A673 (cell line): ENCODE results near the gene ZAR1L. TPM values are rescaled to one million over a fixed set of nuclear protein-coding genes. Genes with fewer than 3 reads are reported as not detected.

ENCODE experiments used
- BruUV-seq: library from RNA; stranded (reverse); fragments of 400-500 nt; replicated peaks from 2 replicates; lab custom pipeline; 2021; lab: Mats Ljungman, UMichigan
- CTCF ChIA-PET: fragments of 300-600 bp; sonication (Branson Sonifier 250); formaldehyde crosslinking; loops from one replicate; lab custom pipeline; 2022; ENCODE audit warnings: antibody characterized with exemption; lab: Charles Lee
- POLR2A ChIA-PET: fragments of 300-600 bp; sonication (Branson Sonifier 250); formaldehyde crosslinking; loops from one replicate; lab custom pipeline; 2022; ENCODE audit warnings: antibody characterized with exemption; ENCODE audit not compliant: low non-redundant PET; lab: Charles Lee
- DNase-seq: peaks from one replicate; pipeline ENCODE4 v3.0.0-alpha.2; 2015; ENCODE audit warnings: low spot score
- H3K27ac ChIP-seq: fragments of 200-600 bp; sonication (generic); 2 replicates; pipeline ENCODE4 v1.5.1; 2016; ENCODE audit warnings: mixed run types, low read depth, mild to moderate bottlenecking, mixed read lengths, antibody characterized with exemption, low read length; ENCODE audit not compliant: poor library complexity, severe bottlenecking
- H3K27me3 ChIP-seq: fragments of 200-600 bp; sonication (generic); replicated peaks from 2 replicates; pipeline ENCODE4 v1.6.1; 2017; ENCODE audit warnings: mixed run types, low read depth, mild to moderate bottlenecking, mixed read lengths, antibody characterized with exemption, low read length; ENCODE audit not compliant: insufficient read depth, poor library complexity
- H3K36me3 ChIP-seq: fragments of 200-600 bp; sonication (generic); 2 replicates; pipeline ENCODE4 v1.6.1; 2016; ENCODE audit warnings: mixed run types, mild to moderate bottlenecking, mixed read lengths, antibody characterized with exemption, low read length; ENCODE audit not compliant: insufficient read depth, poor library complexity, severe bottlenecking
- H3K4me1 ChIP-seq: fragments of 200-600 bp; sonication (generic); 2 replicates; pipeline ENCODE4 v1.6.1; 2017; ENCODE audit warnings: mixed run types, mild to moderate bottlenecking, mixed read lengths, antibody characterized with exemption, low read length; ENCODE audit not compliant: insufficient read depth, poor library complexity, severe bottlenecking
- H3K4me3 ChIP-seq: fragments of 200-600 bp; sonication (generic); 2 replicates; pipeline ENCODE4 v1.5.1; 2016; ENCODE audit warnings: low read depth, mixed run types, mild to moderate bottlenecking, mixed read lengths, low read length; ENCODE audit not compliant: poor library complexity, severe bottlenecking
- H3K9me3 ChIP-seq: fragments of 200-600 bp; sonication (generic); 2 replicates; pipeline ENCODE4 v1.6.1; 2016; ENCODE audit warnings: mixed run types, low read depth, mild to moderate bottlenecking, mixed read lengths, antibody characterized with exemption, low read length; ENCODE audit not compliant: poor library complexity, severe bottlenecking
- CTCF ChIP-seq: fragments of 300-800, 200-600 bp; sonication (generic); conservative IDR thresholded peaks from 2 replicates; pipeline ENCODE4 v1.5.1; 2017; ENCODE audit warnings: low read depth, mild to moderate bottlenecking, antibody characterized with exemption, low read length, moderate library complexity, mixed read lengths
- EZH2 ChIP-seq: fragments of 200-600 bp; sonication (generic); IDR thresholded peaks from 2 replicates; pipeline ENCODE4 v1.6.1; 2017; ENCODE audit warnings: borderline replicate concordance, low read depth, mild to moderate bottlenecking, mixed read lengths, antibody characterized with exemption, low read length; ENCODE audit not compliant: poor library complexity, severe bottlenecking
- intact Hi-C: fragments of 100-400 bp; cut with micrococcal nuclease; formaldehyde crosslinking; loops from one replicate; pipeline ENCODE4 v1.10.0; 2022; ENCODE audit not compliant: unreplicated experiment
- total RNA-seq: library from RNA; stranded (reverse); gene quantifications from 2 replicates; pipeline ENCODE4 v1.2.3, GENCODE V29; 2021

The ZAR1L gene
- total RNA-seq, 1 experiment from 2014 or later = not detected

- peaks cover 8% of the 10 kb centered on the region for H3K9me3 ChIP-seq
- H3K27ac ChIP-seq = no peak overlapping the region
- H3K4me1 ChIP-seq = no peaks in the 10 kb centered on the region
- H3K4me3 ChIP-seq = no peak overlapping the region
- TF ChIP-seq EZH2 (no peak), CTCF (no peak)
- ChIA-PET POLR2A (no interaction called here), CTCF (interaction anchor here (0.6 kb wide), 1 partner anchor 425 kb away, joined by 3 read pairs; no protein-coding TSS in a partner anchor)
- intact Hi-C loops = no loop called here
- BruUV-seq = no TSS peak
- peaks cover 64% of the 10 kb centered on the region for H3K36me3 ChIP-seq
- DNase-seq = no peak
- H3K27me3 ChIP-seq = no peaks in the 10 kb centered on the region
These were observed 19.5 kb upstream of the ZAR1L start for GRCh38 chr13:32334671-32335070.

GRCh38 chr13:32330441-32330840 is 15.3 kb upstream of the ZAR1L start:
- TF ChIP-seq CTCF = no peak
- no peak for TF ChIP-seq EZH2
- ChIA-PET CTCF (no interaction called here), POLR2A (no interaction called here)
- no peaks in the 10 kb centered on the region for H3K4me1 ChIP-seq
- peaks cover 67% of the 10 kb centered on the region for H3K36me3 ChIP-seq
- no peaks in the 10 kb centered on the region for H3K9me3 ChIP-seq
- H3K4me3 ChIP-seq = no peak overlapping the region
- no peak for DNase-seq
- no TSS peak for BruUV-seq
- no peaks in the 10 kb centered on the region for H3K27me3 ChIP-seq
- intact Hi-C loops = no loop called here
- H3K27ac ChIP-seq = no peak overlapping the region

- Histone ChIP-seq H3K4me3 (no peak overlapping the region), H3K27me3 (no peaks in the 10 kb centered on the region), H3K9me3 (no peaks in the 10 kb centered on the region), H3K4me1 (peaks cover 3% of the 10 kb centered on the region), H3K27ac (no peak overlapping the region), H3K36me3 (peaks cover 58% of the 10 kb centered on the region)
- no peak for TF ChIP-seq CTCF
- TF ChIP-seq EZH2 = no peak
- CTCF ChIA-PET = no interaction called here
- intact Hi-C loops = no loop called here
- DNase-seq = no peak
- BruUV-seq = no TSS peak
- POLR2A ChIA-PET = no interaction called here
These were observed 8.7 kb upstream of the ZAR1L start for GRCh38 chr13:32323912-32324311.
